B cell (primary cell): ENCODE results near the gene ARHGAP40. TPM values are rescaled to one million over a fixed set of nuclear protein-coding genes. Genes with fewer than 3 reads are reported as not detected.

Source experiments
- ATAC-seq: fragments of 200-7000 bp; cut with Tn5 transposase; one replicate; pipeline ENCODE4 v1.10.0; 2021; ENCODE audit warnings: low read depth, mild to moderate bottlenecking, moderate number of reproducible peaks, moderate library complexity
- CTCF ChIA-PET: fragments of 350-600 bp; sonication (Branson Sonifier 250); formaldehyde crosslinking; loops from one replicate; lab custom pipeline; 2021; ENCODE audit warnings: antibody characterized with exemption, inconsistent platforms; lab: Charles Lee
- POLR2A ChIA-PET: fragments of 350-600 bp; sonication (Branson Sonifier 250); formaldehyde crosslinking; loops from one replicate; lab custom pipeline; 2021; ENCODE audit warnings: antibody characterized with exemption; lab: Charles Lee
- DNase-seq: peaks from one replicate; pipeline ENCODE4 v3.0.0; 2013
- H2AFZ ChIP-seq: 2 replicates; pipeline ENCODE4 v1.6.1; 2012; ENCODE audit warnings: mild to moderate bottlenecking, low read depth, low read length; ENCODE audit not compliant: insufficient read depth, poor library complexity, severe bottlenecking
- H3K27ac ChIP-seq, 2 donors: 1 replicate in 1 of 2; 2 replicates in 1 of 2; pipeline ENCODE4 v1.5.1; 2012 to 2013; ENCODE audit warnings: low read length in 2 of 2, mild to moderate bottlenecking in 2 of 2, moderate library complexity in 1 of 2
- H3K27me3 ChIP-seq, 4 experiments: fragments of 200-600 bp in 1 of 4; sonication (generic) in 1 of 4; replicated peaks in 1 of 4; 1 replicate in 2 of 4; 2 replicates in 2 of 4; pipeline versions ENCODE4 v1.6.1 to v1.7.0; 2013 to 2016; ENCODE audit warnings: low read length in 3 of 4, mild to moderate bottlenecking in 2 of 4, mixed read lengths in 1 of 4, moderate library complexity in 1 of 4; ENCODE audit not compliant: insufficient read depth in 4 of 4, control insufficient read depth in 3 of 4; ENCODE audit errors: control extremely low read depth in 1 of 4
- H3K36me3 ChIP-seq, 2 experiments: replicated peaks in 1 of 2; 1 replicate in 1 of 2; 2 replicates in 1 of 2; pipeline versions ENCODE4 v1.6.1 to v1.7.1; 2013; ENCODE audit warnings: low read length in 1 of 2; ENCODE audit not compliant: insufficient read depth in 2 of 2, control insufficient read depth in 1 of 2; ENCODE audit errors: control extremely low read depth in 1 of 2, extremely low read depth in 1 of 2
- H3K4me1 ChIP-seq, 2 donors: fragments of 200-600 bp in 1 of 2; sonication (generic) in 1 of 2; 1 replicate in 1 of 2; 2 replicates in 1 of 2; pipeline versions ENCODE4 v1.5.1 to v1.6.1; 2013 to 2017; ENCODE audit warnings: low read length in 2 of 2; ENCODE audit not compliant: control insufficient read depth in 2 of 2, insufficient read depth in 2 of 2
- H3K4me2 ChIP-seq: replicated peaks from 2 replicates; pipeline ENCODE3; 2012; ENCODE audit warnings: mild to moderate bottlenecking, low read depth, low read length; ENCODE audit not compliant: poor library complexity, severe bottlenecking
- H3K4me3 ChIP-seq, 5 experiments: fragments of 200-600 bp in 1 of 5; sonication (generic) in 1 of 5; 1 replicate in 3 of 5; 2 replicates in 2 of 5; pipeline versions ENCODE4 v1.5.1 to v1.7.0; 2011 to 2016; ENCODE audit warnings: low read length in 4 of 5, mild to moderate bottlenecking in 4 of 5, low read depth in 2 of 5, control low read depth in 1 of 5, moderate library complexity in 1 of 5; ENCODE audit not compliant: insufficient read depth in 1 of 5; ENCODE audit errors: control extremely low read depth in 1 of 5, extremely low read depth in 1 of 5
- H3K79me2 ChIP-seq: fragments of 200-600 bp; sonication (generic); one replicate; pipeline ENCODE4 v1.6.0; 2016; ENCODE audit warnings: low read length; ENCODE audit not compliant: control insufficient read depth, insufficient read depth
- H3K9ac ChIP-seq: fragments of 200-600 bp; sonication (generic); 2 replicates; pipeline ENCODE4 v1.6.1; 2017; ENCODE audit warnings: mild to moderate bottlenecking, low read length, moderate library complexity
- H3K9me3 ChIP-seq, 3 donors: one replicate each; pipeline versions ENCODE4 v1.6.1 to v1.7.1; 2013; ENCODE audit warnings: low read length in 2 of 3; ENCODE audit not compliant: control insufficient read depth in 2 of 3, insufficient read depth in 1 of 3; ENCODE audit errors: control extremely low read depth in 1 of 3
- H4K20me1 ChIP-seq: 2 replicates; pipeline ENCODE4 v1.6.0; 2012; ENCODE audit warnings: mild to moderate bottlenecking, low read length; ENCODE audit not compliant: insufficient read depth, control insufficient read depth, poor library complexity, severe bottlenecking
- H3K27ac Mint-ChIP-seq: one replicate; pipeline ENCODE4 v1.8.0; 2021; ENCODE audit warnings: mixed read lengths
- H3K27me3 Mint-ChIP-seq: one replicate; pipeline ENCODE4 v1.8.0; 2021; ENCODE audit warnings: mixed read lengths
- H3K4me1 Mint-ChIP-seq: one replicate; pipeline ENCODE4 v1.8.0; 2021; ENCODE audit warnings: mixed read lengths
- H3K4me3 Mint-ChIP-seq: one replicate; pipeline ENCODE4 v1.8.0; 2021; ENCODE audit warnings: mixed read lengths
- H3K9me3 Mint-ChIP-seq: one replicate; pipeline ENCODE4 v1.8.0; 2022; ENCODE audit warnings: mixed read lengths; ENCODE audit not compliant: insufficient read depth
- CTCF ChIP-seq: fragments of 200-600 bp; IDR thresholded peaks from one replicate; pipeline ENCODE4 v1.8.0; 2022; ENCODE audit warnings: antibody characterized with exemption, mild to moderate bottlenecking
- EZH2 ChIP-seq: IDR thresholded peaks from 2 replicates; pipeline ENCODE4 v1.6.1; 2012; ENCODE audit warnings: borderline replicate concordance, low read depth, mild to moderate bottlenecking, moderate library complexity, low read length; ENCODE audit not compliant: insufficient read depth, poor library complexity, severe bottlenecking
- WGBS: methylation state at CpG from one replicate; pipeline ENCODE4 v1.1.5; 2013; ENCODE audit warnings: missing lambda C conversion rate; ENCODE audit not compliant: insufficient coverage; 5-methylcytosine and 5-hydroxymethylcytosine counted together
- intact Hi-C: fragments of 100-400 bp; cut with micrococcal nuclease; formaldehyde crosslinking; loops from one replicate; pipeline ENCODE4 v1.10.0; 2022
- polyA plus RNA-seq: library from polyadenylated mRNA; depleted of rRNA; stranded (reverse); fragments of >200 nt; gene quantifications from 2 replicates; pipeline ENCODE4 v1.2.3, GENCODE V29; 2012
- total RNA-seq, 2 donors: library from RNA; stranded (reverse); fragments of 120-200 nt in 1 of 2; gene quantifications; 1 replicate in 1 of 2; 2 replicates in 1 of 2; pipeline versions ENCODE4 v1.2.3 to v1.2.4, GENCODE V29; 2013 to 2022

ARHGAP40 gene
- total and polyA plus RNA-seq, 2 donors (not counting 1 experiment from before 2014, with no cell fraction given): not detected

GRCh38 chr20:38558596-38559360 is 42.8 kb upstream of the ARHGAP40 start:
- DNase-seq: no peak
- no peak for TF ChIP-seq CTCF
- no peak for TF ChIP-seq EZH2
- H3K27ac Mint-ChIP-seq: no peak overlapping the region
- H3K27me3 Mint-ChIP-seq: no peaks in the 10 kb centered on the region
- no peaks in the 10 kb centered on the region for H3K27me3 ChIP-seq
- no peaks in the 10 kb centered on the region for H3K9me3 Mint-ChIP-seq
- no peak overlapping the region for H3K27ac ChIP-seq
- ChIA-PET POLR2A (no interaction called here), CTCF (no interaction called here)
- H3K9ac ChIP-seq: no peak overlapping the region
- no peak overlapping the region for H2AFZ ChIP-seq
- no peaks in the 10 kb centered on the region for H4K20me1 ChIP-seq
- ATAC-seq: no peak
- no CpG with 5 or more reads among the region's 3 CpGs for WGBS
- H3K4me1 Mint-ChIP-seq: no peaks in the 10 kb centered on the region
- no peak overlapping the region for H3K4me3 ChIP-seq
- no peaks in the 10 kb centered on the region for H3K79me2 ChIP-seq
- H3K36me3 ChIP-seq: peaks cover 11 to 82% of the 10 kb centered on the region in 2 experiments
- intact Hi-C loops: no loop called here
- H3K9me3 ChIP-seq: no peaks in the 10 kb centered on the region
- H3K4me2 ChIP-seq: no peak overlapping the region
- H3K4me1 ChIP-seq: no peaks in the 10 kb centered on the region
- no peak overlapping the region for H3K4me3 Mint-ChIP-seq

- DNase-seq (no peak), ATAC-seq (no peak)
- no peak overlapping the region for H3K27ac Mint-ChIP-seq
- Histone ChIP-seq H3K36me3 (peaks cover 10 to 78% of the 10 kb centered on the region in 2 experiments), H2AFZ (no peak overlapping the region), H3K9ac (no peak overlapping the region), H3K4me2 (no peak overlapping the region), H3K4me3 (no peak overlapping the region), H4K20me1 (no peaks in the 10 kb centered on the region), H3K9me3 (no peaks in the 10 kb centered on the region), H3K4me1 (no peaks in the 10 kb centered on the region), H3K27ac (no peak overlapping the region), H3K79me2 (no peaks in the 10 kb centered on the region), H3K27me3 (no peaks in the 10 kb centered on the region)
- H3K9me3 Mint-ChIP-seq: no peaks in the 10 kb centered on the region
- H3K27me3 Mint-ChIP-seq: no peaks in the 10 kb centered on the region
- ChIA-PET CTCF (interaction anchor here (0.6 kb wide), 1 partner anchor 1368 kb away, joined by 6 read pairs; no protein-coding TSS in a partner anchor), POLR2A (no interaction called here)
- H3K4me1 Mint-ChIP-seq: no peaks in the 10 kb centered on the region
- no peak overlapping the region for H3K4me3 Mint-ChIP-seq
- 100% methylated on average over 1 of the region's 3 CpGs for WGBS
- intact Hi-C loops: no loop called here
- no peak for TF ChIP-seq EZH2
- no peak for TF ChIP-seq CTCF
Observed at GRCh38 chr20:38559764-38560163, 41.8 kb upstream of the ARHGAP40 start.
